ENCODE data around the gene TBX4.
"Not testable (repeated sequence)": the region's sequence is repeated elsewhere in the genome, so short reads cannot be mapped to it uniquely, and the experiment has no call there.

TBX4 gene

GRCh38 chr17:61519139-61519538 is 66.9 kb downstream of the TBX4 start:
- no peak for TF ChIP-seq CTCF (IDR thresholded peaks at IDR 0.05; ENCODE audit: insufficient read depth, low read length, poor library complexity, severe bottlenecking)
- H3K27me3 ChIP-seq (replicated peaks; ENCODE audit: control insufficient read depth, insufficient read depth, low read length): no peaks in the 10 kb centered on the region
- H3K4me3 ChIP-seq (replicated peaks; ENCODE audit: low read depth, low read length): no peak overlapping the region
- DNase-seq (ENCODE audit: extremely low read depth, insufficient read length): no peak
- no peaks in the 10 kb centered on the region for H3K36me3 ChIP-seq (ENCODE audit: control insufficient read depth, insufficient read depth, low read length)

DNA sequence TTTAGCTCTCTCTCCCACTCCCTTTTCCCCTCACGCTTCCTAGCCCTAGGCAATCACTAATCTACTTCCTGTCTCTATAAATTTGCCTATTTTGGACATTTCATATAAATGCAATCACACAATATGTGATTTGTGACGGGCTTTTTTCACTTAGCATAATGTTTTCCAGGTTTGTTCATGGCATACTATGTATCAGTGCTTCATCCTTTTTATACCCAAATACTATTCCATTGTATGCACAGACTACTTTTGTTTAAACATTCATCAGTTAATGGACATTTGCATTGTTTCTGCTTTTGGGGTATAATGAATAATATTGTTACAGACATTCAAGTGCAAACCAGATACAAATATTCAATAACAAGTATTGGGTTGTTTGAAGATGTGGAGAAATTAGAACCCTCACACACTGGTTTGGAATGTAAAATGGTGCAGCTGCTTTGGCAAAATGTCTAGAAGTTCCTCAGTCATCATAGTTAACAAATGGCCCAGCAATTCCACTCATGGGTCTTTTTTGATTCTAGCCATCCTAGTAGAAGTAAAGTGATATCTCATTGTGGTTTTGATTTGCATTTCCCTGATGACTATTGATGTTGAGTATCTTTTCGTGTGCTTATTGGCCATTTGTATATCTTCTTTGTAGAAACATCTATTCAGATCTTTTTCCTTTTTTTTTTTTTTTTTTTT is 67.7 kb downstream of the TBX4 start:
- no peaks in the 10 kb centered on the region for H3K27me3 ChIP-seq (replicated peaks; ENCODE audit: control insufficient read depth, insufficient read depth, low read length)
- TF ChIP-seq CTCF (IDR thresholded peaks at IDR 0.05; ENCODE audit: insufficient read depth, low read length, poor library complexity, severe bottlenecking): no peak
- no peaks in the 10 kb centered on the region for H3K36me3 ChIP-seq (ENCODE audit: control insufficient read depth, insufficient read depth, low read length)
- H3K4me3 ChIP-seq (replicated peaks; ENCODE audit: low read depth, low read length): no peak overlapping the region
- DNase-seq (ENCODE audit: extremely low read depth, insufficient read length): no peak

DNA sequence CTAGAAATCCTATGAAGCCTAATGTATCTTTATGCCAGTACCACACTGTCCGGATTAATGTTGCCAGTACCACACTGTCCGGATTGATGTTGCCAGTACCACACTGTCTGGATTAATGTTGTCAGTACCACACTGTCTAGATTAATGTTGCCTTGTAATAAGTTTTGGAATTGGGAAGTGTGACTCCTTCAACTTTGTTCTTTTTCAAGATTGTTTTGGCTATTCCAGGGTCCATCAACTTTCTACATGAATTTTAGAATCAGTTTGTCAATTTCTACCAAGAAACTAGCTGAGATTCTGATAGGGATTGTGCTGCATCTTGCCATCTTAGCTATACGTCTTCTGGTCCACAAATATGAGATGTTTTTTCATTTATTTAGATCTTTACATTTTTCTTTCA is 68.7 kb downstream of the TBX4 start:
- no peak for DNase-seq (ENCODE audit: extremely low read depth, insufficient read length)
- Histone ChIP-seq H3K27me3 (replicated peaks; ENCODE audit: control insufficient read depth, insufficient read depth, low read length) (no peaks in the 10 kb centered on the region), H3K4me3 (replicated peaks; ENCODE audit: low read depth, low read length) (no peak overlapping the region), H3K36me3 (ENCODE audit: control insufficient read depth, insufficient read depth, low read length) (no peaks in the 10 kb centered on the region)
- no peak for TF ChIP-seq CTCF (IDR thresholded peaks at IDR 0.05; ENCODE audit: insufficient read depth, low read length, poor library complexity, severe bottlenecking)

DNA sequence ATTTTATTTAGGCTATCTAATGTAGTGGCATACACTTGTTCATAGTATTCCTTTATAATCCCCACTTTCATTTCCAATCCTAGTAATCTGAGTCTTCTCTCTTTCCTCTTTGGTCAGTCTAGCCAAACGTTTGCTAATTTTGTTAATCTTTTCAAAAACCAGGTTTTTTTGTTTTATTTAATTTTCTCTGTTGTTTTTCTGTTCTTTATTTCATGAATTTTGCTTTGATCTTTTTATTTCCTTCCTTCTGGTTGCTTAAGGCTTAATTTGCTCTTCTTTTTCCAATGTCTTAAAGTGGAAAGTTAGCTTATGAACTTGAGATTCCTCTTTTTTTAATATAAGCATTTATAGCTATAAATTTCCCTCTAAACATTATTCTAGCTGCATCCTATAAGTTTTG is 69.9 kb downstream of the TBX4 start:
- no peaks in the 10 kb centered on the region for H3K36me3 ChIP-seq (ENCODE audit: control insufficient read depth, insufficient read depth, low read length)
- no peak for TF ChIP-seq CTCF (IDR thresholded peaks at IDR 0.05; ENCODE audit: insufficient read depth, low read length, poor library complexity, severe bottlenecking)
- no peaks in the 10 kb centered on the region for H3K27me3 ChIP-seq (replicated peaks; ENCODE audit: control insufficient read depth, insufficient read depth, low read length)
- no peak overlapping the region for H3K4me3 ChIP-seq (replicated peaks; ENCODE audit: low read depth, low read length)
- no peak for DNase-seq (ENCODE audit: extremely low read depth, insufficient read length)

DNA sequence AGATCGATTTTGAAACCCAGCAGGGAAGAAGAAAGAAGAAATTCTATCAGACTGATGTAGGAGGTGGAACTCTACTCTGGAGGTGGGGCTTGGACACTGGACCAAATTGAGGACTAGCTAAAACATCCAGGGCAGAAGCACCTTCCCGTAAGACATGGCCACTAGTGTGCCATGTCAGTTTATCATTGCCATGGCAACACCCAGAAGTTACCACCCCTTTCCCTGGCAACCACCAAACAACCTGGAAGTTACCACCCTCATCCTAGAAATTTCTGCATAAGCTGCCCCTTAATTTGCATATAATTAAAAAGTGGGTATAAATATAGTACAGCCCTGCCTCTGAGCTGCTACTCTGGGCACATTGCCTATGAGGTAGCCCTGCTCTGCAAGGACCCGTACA is 72.1 kb downstream of the TBX4 start:
- TF ChIP-seq CTCF (IDR thresholded peaks at IDR 0.05; ENCODE audit: insufficient read depth, low read length, poor library complexity, severe bottlenecking): no peak
- H3K27me3 ChIP-seq (replicated peaks; ENCODE audit: control insufficient read depth, insufficient read depth, low read length): no peaks in the 10 kb centered on the region
- no peaks in the 10 kb centered on the region for H3K36me3 ChIP-seq (ENCODE audit: control insufficient read depth, insufficient read depth, low read length)
- DNase-seq (ENCODE audit: extremely low read depth, insufficient read length): no peak
- H3K4me3 ChIP-seq (replicated peaks; ENCODE audit: low read depth, low read length): no peak overlapping the region

- not testable (repeated sequence) for H3K27me3 ChIP-seq (replicated peaks; ENCODE audit: control insufficient read depth, insufficient read depth, low read length); H3K4me3 ChIP-seq (replicated peaks; ENCODE audit: low read depth, low read length); H3K36me3 ChIP-seq (ENCODE audit: control insufficient read depth, insufficient read depth, low read length); DNase-seq (ENCODE audit: extremely low read depth, insufficient read length)
Observed at GRCh38 chr17:61527441-61527840, 75.2 kb downstream of the TBX4 start.

All from GM06990 (cell line).